ENCODE measurements around the gene JAGN1. TPM values are rescaled to one million over a fixed set of nuclear protein-coding genes. Genes with fewer than 3 reads are reported as not detected.
A peak's percentile ranks its signal among the peaks of the same experiment; 100 is the strongest.
"Not testable (repeated sequence)": the region's sequence is repeated elsewhere in the genome, so short reads cannot be mapped to it uniquely, and the experiment has no call there.

JAGN1 gene
- polyA plus RNA-seq, 2 donors, result 20.6 to 25.8 TPM

DNA sequence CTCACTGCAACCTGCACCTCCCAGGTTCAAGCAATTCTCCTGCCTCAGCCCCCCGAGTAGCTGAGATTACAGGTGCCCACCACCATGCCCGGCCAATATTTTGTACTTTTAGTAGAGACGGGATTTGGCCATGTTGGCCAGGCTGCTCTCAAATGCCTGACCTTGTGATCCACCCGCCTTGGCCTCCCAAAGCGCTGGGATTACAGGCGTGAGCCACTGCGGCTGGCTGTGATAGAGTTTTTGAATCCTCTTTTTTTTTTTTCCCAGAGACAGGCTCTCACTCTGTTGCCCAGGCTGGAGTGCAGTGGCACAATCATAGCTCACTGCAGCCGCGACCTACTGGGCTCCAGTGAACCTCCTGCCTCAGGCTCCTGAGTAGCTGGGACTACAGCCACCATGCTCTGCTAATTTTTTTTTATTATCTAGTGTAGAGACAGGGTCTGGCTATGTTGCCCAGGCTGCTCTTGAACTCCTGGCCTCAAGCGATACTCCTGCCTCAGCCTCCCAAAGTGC is 25.2 kb upstream of the JAGN1 start:
- 87 to 91% methylated on average over 10 of the region's 10 CpGs for WGBS, 2 donors

DNA sequence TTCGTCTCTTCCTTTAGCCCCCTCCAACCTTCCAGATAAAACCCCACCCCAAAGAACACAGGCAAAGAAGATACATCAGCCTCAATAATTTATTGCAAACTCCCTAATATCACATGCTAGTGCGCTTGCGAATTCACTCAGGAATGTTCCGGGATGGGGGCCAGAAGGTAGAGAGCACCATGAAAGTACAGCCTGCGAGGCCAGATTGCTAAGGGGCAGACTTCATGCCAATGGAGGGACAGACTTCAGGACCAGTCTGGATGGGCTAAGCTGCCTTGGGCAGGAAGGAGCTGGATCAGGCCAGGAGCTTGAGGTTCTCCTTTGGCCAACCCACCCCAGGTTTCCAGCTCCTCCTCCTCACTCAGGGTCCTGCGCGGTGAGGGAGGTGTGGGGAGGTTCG is 23.8 kb upstream of the JAGN1 start:
- WGBS, 2 donors, result 85 to 87% methylated on average over 8 of the region's 8 CpGs
- peak overlapping the region; percentile 8 to 55 for H3K27ac ChIP-seq (ENCODE audit: low read depth in 2 of 2, low read length in 1 of 2)

More for the DNA sequence above, 25.2 kb upstream of the JAGN1 start:
- not testable (repeated sequence) for H3K9me3 ChIP-seq (ENCODE audit: control insufficient read depth in 2 of 2, insufficient read depth in 1 of 2, low read depth in 1 of 2, low read length in 1 of 2); H3K27me3 ChIP-seq (ENCODE audit: control insufficient read depth in 1 of 2, insufficient read depth in 2 of 2, low read length in 2 of 2); H3K4me1 ChIP-seq (ENCODE audit: control insufficient read depth in 2 of 2, insufficient read depth in 2 of 2, low read length in 1 of 2); H3K36me3 ChIP-seq (ENCODE audit: control insufficient read depth in 2 of 2, insufficient read depth in 2 of 2, low read length in 1 of 2); H3K27ac ChIP-seq (ENCODE audit: low read depth in 2 of 2, low read length in 1 of 2); H3K4me3 ChIP-seq (ENCODE audit: low read depth in 1 of 2, low read length in 2 of 2)

DNA sequence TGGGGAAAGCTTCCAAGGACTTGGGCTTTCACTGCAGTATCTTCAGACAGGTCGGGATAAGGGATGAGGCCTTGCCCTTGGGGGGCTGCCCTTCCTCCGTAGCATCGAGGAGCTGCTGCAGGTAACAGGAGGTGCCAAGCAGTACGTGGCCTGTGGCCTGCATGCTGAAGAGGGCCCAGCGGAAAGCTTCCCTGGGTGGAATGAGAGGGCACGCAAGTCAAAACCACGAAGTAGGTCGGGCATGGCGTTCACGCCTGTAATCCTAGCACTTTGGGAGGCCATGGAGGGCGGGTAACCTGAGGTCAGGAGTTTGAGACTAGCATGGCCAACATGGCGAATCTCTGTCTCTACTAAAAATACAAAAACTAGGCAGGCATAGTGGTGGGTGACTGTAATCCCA is 23.3 kb upstream of the JAGN1 start:
- no peak overlapping the region for H3K4me3 ChIP-seq (ENCODE audit: low read depth in 1 of 2, low read length in 2 of 2)
- H3K27ac ChIP-seq (ENCODE audit: low read depth in 2 of 2, low read length in 1 of 2), result peak overlapping the region; percentile 8 to 55
- 88 to 93% methylated on average over 12 of the region's 12 CpGs for WGBS, 2 donors
- no peaks in the 10 kb centered on the region for H3K9me3 ChIP-seq (ENCODE audit: control insufficient read depth in 2 of 2, insufficient read depth in 1 of 2, low read depth in 1 of 2, low read length in 1 of 2)
- H3K4me1 ChIP-seq (ENCODE audit: control insufficient read depth in 2 of 2, insufficient read depth in 2 of 2, low read length in 1 of 2), result peaks cover 0 to 4% of the 10 kb centered on the region in 2 donors
- H3K27me3 ChIP-seq (ENCODE audit: control insufficient read depth in 1 of 2, insufficient read depth in 2 of 2, low read length in 2 of 2), result no peaks in the 10 kb centered on the region
- H3K36me3 ChIP-seq (ENCODE audit: control insufficient read depth in 2 of 2, insufficient read depth in 2 of 2, low read length in 1 of 2), result no peaks in the 10 kb centered on the region

More for the DNA sequence above, 23.8 kb upstream of the JAGN1 start:
- Histone ChIP-seq H3K27me3 (ENCODE audit: control insufficient read depth in 1 of 2, insufficient read depth in 2 of 2, low read length in 2 of 2) (no peaks in the 10 kb centered on the region), H3K36me3 (ENCODE audit: control insufficient read depth in 2 of 2, insufficient read depth in 2 of 2, low read length in 1 of 2) (no peaks in the 10 kb centered on the region), H3K4me1 (ENCODE audit: control insufficient read depth in 2 of 2, insufficient read depth in 2 of 2, low read length in 1 of 2) (peaks cover 0 to 4% of the 10 kb centered on the region in 2 donors), H3K4me3 (ENCODE audit: low read depth in 1 of 2, low read length in 2 of 2) (no peak overlapping the region), H3K9me3 (ENCODE audit: control insufficient read depth in 2 of 2, insufficient read depth in 1 of 2, low read depth in 1 of 2, low read length in 1 of 2) (no peaks in the 10 kb centered on the region)

DNA sequence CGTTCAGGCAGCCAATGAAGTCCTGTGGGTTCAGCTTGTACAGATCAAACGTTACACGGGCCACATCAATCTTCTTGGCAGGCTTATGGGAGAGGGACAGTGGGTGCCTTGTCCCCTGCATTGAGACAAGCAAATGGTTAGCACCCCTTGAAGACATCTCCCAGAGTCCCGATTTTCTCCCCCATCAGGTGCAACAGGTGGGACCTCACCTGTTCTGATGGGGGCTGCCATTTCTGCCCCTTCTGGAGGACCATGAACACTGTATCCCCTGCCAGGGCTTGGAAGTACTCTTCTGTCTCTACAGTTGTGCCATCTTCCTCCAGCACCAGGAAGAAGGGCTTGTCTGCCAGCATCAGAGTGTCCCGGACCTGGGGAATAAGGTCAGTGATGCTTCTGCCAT is 20.5 kb upstream of the JAGN1 start:
- H3K4me1 ChIP-seq (ENCODE audit: control insufficient read depth in 2 of 2, insufficient read depth in 2 of 2, low read length in 1 of 2), result no peaks in the 10 kb centered on the region
- 74 to 82% methylated on average over 5 of the region's 5 CpGs for WGBS, 2 donors
- no peaks in the 10 kb centered on the region for H3K36me3 ChIP-seq (ENCODE audit: control insufficient read depth in 2 of 2, insufficient read depth in 2 of 2, low read length in 1 of 2)
- no peak overlapping the region for H3K4me3 ChIP-seq (ENCODE audit: low read depth in 1 of 2, low read length in 2 of 2)
- H3K9me3 ChIP-seq (ENCODE audit: control insufficient read depth in 2 of 2, insufficient read depth in 1 of 2, low read depth in 1 of 2, low read length in 1 of 2), result no peaks in the 10 kb centered on the region
- H3K27me3 ChIP-seq (ENCODE audit: control insufficient read depth in 1 of 2, insufficient read depth in 2 of 2, low read length in 2 of 2), result no peaks in the 10 kb centered on the region
- no peak overlapping the region for H3K27ac ChIP-seq (ENCODE audit: low read depth in 2 of 2, low read length in 1 of 2)

- Histone ChIP-seq H3K27me3 (ENCODE audit: control insufficient read depth in 1 of 2, insufficient read depth in 2 of 2, low read length in 2 of 2) (no peaks in the 10 kb centered on the region), H3K4me1 (ENCODE audit: control insufficient read depth in 2 of 2, insufficient read depth in 2 of 2, low read length in 1 of 2) (no peaks in the 10 kb centered on the region), H3K27ac (ENCODE audit: low read depth in 2 of 2, low read length in 1 of 2) (no peak overlapping the region), H3K4me3 (ENCODE audit: low read depth in 1 of 2, low read length in 2 of 2) (no peak overlapping the region), H3K9me3 (ENCODE audit: control insufficient read depth in 2 of 2, insufficient read depth in 1 of 2, low read depth in 1 of 2, low read length in 1 of 2) (no peaks in the 10 kb centered on the region), H3K36me3 (ENCODE audit: control insufficient read depth in 2 of 2, insufficient read depth in 2 of 2, low read length in 1 of 2) (no peaks in the 10 kb centered on the region)
- 43 to 73% methylated on average over 1 of the region's 1 CpG for WGBS, 2 donors
These were observed 19.4 kb upstream of the JAGN1 start for GRCh38 chr3:9870978-9871377.

GRCh38 chr3:9872067-9872466 is 18.3 kb upstream of the JAGN1 start:
- not testable (repeated sequence) for H3K4me1 ChIP-seq (ENCODE audit: control insufficient read depth in 2 of 2, insufficient read depth in 2 of 2, low read length in 1 of 2); H3K4me3 ChIP-seq (ENCODE audit: low read depth in 1 of 2, low read length in 2 of 2); H3K27ac ChIP-seq (ENCODE audit: low read depth in 2 of 2, low read length in 1 of 2); H3K36me3 ChIP-seq (ENCODE audit: control insufficient read depth in 2 of 2, insufficient read depth in 2 of 2, low read length in 1 of 2); H3K9me3 ChIP-seq (ENCODE audit: control insufficient read depth in 2 of 2, insufficient read depth in 1 of 2, low read depth in 1 of 2, low read length in 1 of 2); H3K27me3 ChIP-seq (ENCODE audit: control insufficient read depth in 1 of 2, insufficient read depth in 2 of 2, low read length in 2 of 2)
- WGBS, 2 donors, result 94 to 96% methylated on average over 5 of the region's 5 CpGs

DNA sequence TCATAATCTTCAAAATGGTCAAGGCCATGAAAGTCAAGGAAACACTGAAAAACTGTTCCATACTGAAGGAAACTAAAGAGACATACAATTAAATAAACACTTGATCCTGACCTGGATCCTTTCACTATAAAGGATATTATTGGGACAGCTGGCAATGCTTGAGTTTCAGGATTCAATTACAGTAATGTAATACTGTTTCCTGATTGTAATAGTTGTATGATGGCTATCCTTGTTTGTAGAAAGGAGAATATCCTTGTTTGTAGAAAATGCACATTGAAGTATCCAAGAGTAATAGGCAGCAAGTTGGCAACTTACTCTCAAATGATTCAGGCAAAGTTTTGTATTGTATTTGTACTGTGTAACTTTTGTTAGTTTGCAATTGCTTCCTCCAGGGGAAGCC is 15.0 kb upstream of the JAGN1 start:
- H3K4me1 ChIP-seq (ENCODE audit: control insufficient read depth in 2 of 2, insufficient read depth in 2 of 2, low read length in 1 of 2), result no peaks in the 10 kb centered on the region

GRCh38 chr3:9876255-9876654 is 14.2 kb upstream of the JAGN1 start:
- H3K27ac ChIP-seq (ENCODE audit: low read depth in 2 of 2, low read length in 1 of 2); H3K36me3 ChIP-seq (ENCODE audit: control insufficient read depth in 2 of 2, insufficient read depth in 2 of 2, low read length in 1 of 2); H3K4me1 ChIP-seq (ENCODE audit: control insufficient read depth in 2 of 2, insufficient read depth in 2 of 2, low read length in 1 of 2); H3K9me3 ChIP-seq (ENCODE audit: control insufficient read depth in 2 of 2, insufficient read depth in 1 of 2, low read depth in 1 of 2, low read length in 1 of 2); H3K4me3 ChIP-seq (ENCODE audit: low read depth in 1 of 2, low read length in 2 of 2); H3K27me3 ChIP-seq (ENCODE audit: control insufficient read depth in 1 of 2, insufficient read depth in 2 of 2, low read length in 2 of 2): not testable (repeated sequence)
- WGBS, 2 donors, result 81 to 89% methylated on average over 4 of the region's 4 CpGs

More for the DNA sequence above, 15.0 kb upstream of the JAGN1 start:
- Histone ChIP-seq H3K36me3 (ENCODE audit: control insufficient read depth in 2 of 2, insufficient read depth in 2 of 2, low read length in 1 of 2) (no peaks in the 10 kb centered on the region), H3K27ac (ENCODE audit: low read depth in 2 of 2, low read length in 1 of 2) (no peak overlapping the region), H3K9me3 (ENCODE audit: control insufficient read depth in 2 of 2, insufficient read depth in 1 of 2, low read depth in 1 of 2, low read length in 1 of 2) (no peaks in the 10 kb centered on the region), H3K27me3 (ENCODE audit: control insufficient read depth in 1 of 2, insufficient read depth in 2 of 2, low read length in 2 of 2) (no peaks in the 10 kb centered on the region), H3K4me3 (ENCODE audit: low read depth in 1 of 2, low read length in 2 of 2) (no peak overlapping the region)

GRCh38 chr3:9876991-9877390 is 13.4 kb upstream of the JAGN1 start:
- Histone ChIP-seq H3K4me3 (ENCODE audit: low read depth in 1 of 2, low read length in 2 of 2) (no peak overlapping the region), H3K36me3 (ENCODE audit: control insufficient read depth in 2 of 2, insufficient read depth in 2 of 2, low read length in 1 of 2) (no peaks in the 10 kb centered on the region), H3K9me3 (ENCODE audit: control insufficient read depth in 2 of 2, insufficient read depth in 1 of 2, low read depth in 1 of 2, low read length in 1 of 2) (no peaks in the 10 kb centered on the region), H3K27me3 (ENCODE audit: control insufficient read depth in 1 of 2, insufficient read depth in 2 of 2, low read length in 2 of 2) (no peaks in the 10 kb centered on the region), H3K4me1 (ENCODE audit: control insufficient read depth in 2 of 2, insufficient read depth in 2 of 2, low read length in 1 of 2) (no peaks in the 10 kb centered on the region), H3K27ac (ENCODE audit: low read depth in 2 of 2, low read length in 1 of 2) (no peak overlapping the region)
- WGBS, 2 donors, result 88 to 90% methylated on average over 12 of the region's 12 CpGs

DNA sequence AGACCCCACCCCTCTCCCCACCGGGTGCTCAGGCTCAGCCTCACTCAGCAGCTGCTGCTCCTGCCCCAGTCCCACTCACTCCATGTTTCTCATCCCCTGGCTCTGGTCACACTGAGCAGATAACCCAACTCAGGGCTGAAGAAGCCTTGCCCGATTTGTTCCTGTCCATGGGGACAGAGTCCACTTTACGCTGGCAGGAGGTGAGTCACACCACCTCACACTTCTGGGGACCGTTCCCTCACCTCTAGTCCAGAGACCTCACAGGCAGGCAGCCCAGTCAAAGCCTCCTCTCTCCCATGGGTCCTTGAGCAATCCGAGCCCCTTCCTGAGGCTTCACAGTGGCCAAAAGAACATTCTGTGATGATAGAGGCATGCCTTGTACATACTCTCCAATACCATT is 11.7 kb upstream of the JAGN1 start:
- no peak overlapping the region for H3K27ac ChIP-seq (ENCODE audit: low read depth in 2 of 2, low read length in 1 of 2)
- no peaks in the 10 kb centered on the region for H3K4me1 ChIP-seq (ENCODE audit: control insufficient read depth in 2 of 2, insufficient read depth in 2 of 2, low read length in 1 of 2)
- 77 to 82% methylated on average over 5 of the region's 5 CpGs for WGBS, 2 donors
- H3K9me3 ChIP-seq (ENCODE audit: control insufficient read depth in 2 of 2, insufficient read depth in 1 of 2, low read depth in 1 of 2, low read length in 1 of 2), result no peaks in the 10 kb centered on the region
- no peaks in the 10 kb centered on the region for H3K27me3 ChIP-seq (ENCODE audit: control insufficient read depth in 1 of 2, insufficient read depth in 2 of 2, low read length in 2 of 2)
- no peaks in the 10 kb centered on the region for H3K36me3 ChIP-seq (ENCODE audit: control insufficient read depth in 2 of 2, insufficient read depth in 2 of 2, low read length in 1 of 2)
- no peak overlapping the region for H3K4me3 ChIP-seq (ENCODE audit: low read depth in 1 of 2, low read length in 2 of 2)
